Prostate gland (tissue), 2 donors: ENCODE measurements around the gene SPTB. TPM values are rescaled to one million over a fixed set of nuclear protein-coding genes. Genes with fewer than 3 reads are reported as not detected.

Experiments used
- DNase-seq: peaks from one replicate; pipeline ENCODE4 v3.0.0-alpha.2; 2019; ENCODE audit warnings: low spot score
- H3K27ac ChIP-seq, 2 donors: fragments of 200-600 bp; sonication (generic); 2 replicates each; pipeline ENCODE4 v1.5.1; 2017 to 2019
- H3K27me3 ChIP-seq: fragments of 200-600 bp; sonication (generic); replicated peaks from 2 replicates; pipeline ENCODE4 v1.5.1; 2019; ENCODE audit not compliant: insufficient read depth
- H3K36me3 ChIP-seq, 2 donors: fragments of 200-600 bp; sonication (generic); 1 replicate in 1 of 2; 2 replicates in 1 of 2; pipeline versions ENCODE4 v1.5.1 to v1.8.1; 2017 to 2019
- H3K4me1 ChIP-seq: fragments of 200-600 bp; sonication (generic); replicated peaks from 2 replicates; pipeline ENCODE4 v1.5.1; 2019
- H3K4me3 ChIP-seq, 2 donors: fragments of 200-600 bp; sonication (generic); 2 replicates each; pipeline ENCODE4 v1.5.1; 2017 to 2019
- H3K9me3 ChIP-seq: fragments of 200-600 bp; sonication (generic); 2 replicates; pipeline ENCODE4 v1.5.1; 2017
- POLR2A ChIP-seq: fragments of 450-650 bp; IDR thresholded peaks from one replicate; pipeline ENCODE4 v1.6.1; 2016; ENCODE audit warnings: antibody characterized with exemption, mild to moderate bottlenecking
- POLR2AphosphoS5 ChIP-seq: sonication (generic); formaldehyde crosslinking; IDR thresholded peaks from one replicate; pipeline ENCODE4 v1.6.1; 2017; ENCODE audit warnings: antibody characterized with exemption
- WGBS: methylation state at CpG from one replicate; pipeline ENCODE4 v1.1.5; 2018; 5-methylcytosine and 5-hydroxymethylcytosine counted together
- intact Hi-C: fragments of 100-400 bp; cut with DNase I; formaldehyde crosslinking; loops from one replicate; pipeline ENCODE4 v1.14.2; 2022
- total RNA-seq, 2 donors: library from RNA; depleted of rRNA; stranded (reverse); fragments of >200 nt; gene quantifications; one replicate each; pipeline ENCODE4 v1.1.0, GENCODE V29; 2016
- TF ChIP-seq, protein P1 (sequence below), 4 experiments: fragments of 200-600 bp in 2 of 4; fragments of 450-650 bp in 2 of 4; sonication (generic) in 2 of 4; IDR thresholded peaks; 1 replicate in 3 of 4; 2 replicates in 1 of 4; pipeline ENCODE4 v1.5.1; 2016 to 2019; ENCODE audit warnings: antibody characterized with exemption in 4 of 4, mild to moderate bottlenecking in 2 of 4, moderate library complexity in 2 of 4

Gene SPTB
- total RNA-seq, 2 donors from 2014 or later, result 2.7 to 3.7 TPM

DNA sequence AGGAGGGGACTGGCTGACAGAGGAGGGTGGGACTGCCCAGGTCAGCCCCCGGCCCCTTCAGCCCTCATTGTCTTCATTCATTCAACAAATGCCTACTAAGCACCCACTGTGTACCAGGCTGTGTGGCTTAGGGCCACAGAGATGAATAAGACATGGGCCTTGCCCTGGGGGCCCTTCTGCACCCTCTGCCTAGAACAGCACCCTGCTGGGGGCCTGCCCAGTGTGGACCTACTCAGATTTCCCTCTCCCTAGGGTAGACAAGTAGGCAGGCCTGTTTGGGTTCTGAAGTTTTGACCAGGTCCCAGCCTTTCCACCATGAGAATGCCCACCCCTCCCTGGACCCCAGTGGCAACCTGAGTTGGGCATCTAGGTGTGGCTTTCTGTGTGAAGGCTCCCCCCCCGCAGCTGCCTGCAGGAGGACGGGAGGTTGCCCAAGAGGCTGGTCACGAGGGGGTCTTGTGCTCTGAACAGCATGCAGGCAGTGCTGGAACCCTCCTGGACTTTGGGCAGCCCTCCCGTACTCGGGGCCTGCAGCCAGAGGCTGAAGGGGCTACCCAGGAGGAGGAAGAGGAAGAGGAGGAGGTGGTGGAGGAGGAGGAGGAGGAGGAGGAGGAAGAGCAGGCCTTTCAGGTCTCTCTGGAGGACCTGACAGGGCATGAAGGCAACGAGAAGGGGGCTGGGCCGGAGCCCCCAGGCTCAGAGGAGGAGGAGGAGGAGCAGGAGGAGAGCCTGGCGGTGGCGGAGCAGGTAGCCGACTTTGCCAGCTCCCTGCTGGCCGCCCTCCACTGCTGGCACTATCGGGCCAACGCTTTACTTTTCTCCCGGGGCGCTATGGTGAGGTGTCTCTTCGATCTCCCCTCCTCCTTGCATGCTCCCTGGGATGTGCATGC lies 142.1 kb downstream of the SPTB start:
- no peak overlapping the region for H3K27ac ChIP-seq
- no peak for DNase-seq
- TF ChIP-seq, protein P1, sequence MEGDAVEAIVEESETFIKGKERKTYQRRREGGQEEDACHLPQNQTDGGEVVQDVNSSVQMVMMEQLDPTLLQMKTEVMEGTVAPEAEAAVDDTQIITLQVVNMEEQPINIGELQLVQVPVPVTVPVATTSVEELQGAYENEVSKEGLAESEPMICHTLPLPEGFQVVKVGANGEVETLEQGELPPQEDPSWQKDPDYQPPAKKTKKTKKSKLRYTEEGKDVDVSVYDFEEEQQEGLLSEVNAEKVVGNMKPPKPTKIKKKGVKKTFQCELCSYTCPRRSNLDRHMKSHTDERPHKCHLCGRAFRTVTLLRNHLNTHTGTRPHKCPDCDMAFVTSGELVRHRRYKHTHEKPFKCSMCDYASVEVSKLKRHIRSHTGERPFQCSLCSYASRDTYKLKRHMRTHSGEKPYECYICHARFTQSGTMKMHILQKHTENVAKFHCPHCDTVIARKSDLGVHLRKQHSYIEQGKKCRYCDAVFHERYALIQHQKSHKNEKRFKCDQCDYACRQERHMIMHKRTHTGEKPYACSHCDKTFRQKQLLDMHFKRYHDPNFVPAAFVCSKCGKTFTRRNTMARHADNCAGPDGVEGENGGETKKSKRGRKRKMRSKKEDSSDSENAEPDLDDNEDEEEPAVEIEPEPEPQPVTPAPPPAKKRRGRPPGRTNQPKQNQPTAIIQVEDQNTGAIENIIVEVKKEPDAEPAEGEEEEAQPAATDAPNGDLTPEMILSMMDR (IDR thresholded peaks at IDR 0.05), result no peak
- TF ChIP-seq POLR2A (no peak), POLR2AphosphoS5 (no peak)
- 52% methylated on average over 17 of the region's 17 CpGs for WGBS
- H3K4me3 ChIP-seq, result no peak overlapping the region
- no peaks in the 10 kb centered on the region for H3K9me3 ChIP-seq
- no peaks in the 10 kb centered on the region for H3K4me1 ChIP-seq
- H3K27me3 ChIP-seq, result no peaks in the 10 kb centered on the region
- peaks cover 0 to 14% of the 10 kb centered on the region in 2 donors for H3K36me3 ChIP-seq
- intact Hi-C loops, result no loop called here

DNA sequence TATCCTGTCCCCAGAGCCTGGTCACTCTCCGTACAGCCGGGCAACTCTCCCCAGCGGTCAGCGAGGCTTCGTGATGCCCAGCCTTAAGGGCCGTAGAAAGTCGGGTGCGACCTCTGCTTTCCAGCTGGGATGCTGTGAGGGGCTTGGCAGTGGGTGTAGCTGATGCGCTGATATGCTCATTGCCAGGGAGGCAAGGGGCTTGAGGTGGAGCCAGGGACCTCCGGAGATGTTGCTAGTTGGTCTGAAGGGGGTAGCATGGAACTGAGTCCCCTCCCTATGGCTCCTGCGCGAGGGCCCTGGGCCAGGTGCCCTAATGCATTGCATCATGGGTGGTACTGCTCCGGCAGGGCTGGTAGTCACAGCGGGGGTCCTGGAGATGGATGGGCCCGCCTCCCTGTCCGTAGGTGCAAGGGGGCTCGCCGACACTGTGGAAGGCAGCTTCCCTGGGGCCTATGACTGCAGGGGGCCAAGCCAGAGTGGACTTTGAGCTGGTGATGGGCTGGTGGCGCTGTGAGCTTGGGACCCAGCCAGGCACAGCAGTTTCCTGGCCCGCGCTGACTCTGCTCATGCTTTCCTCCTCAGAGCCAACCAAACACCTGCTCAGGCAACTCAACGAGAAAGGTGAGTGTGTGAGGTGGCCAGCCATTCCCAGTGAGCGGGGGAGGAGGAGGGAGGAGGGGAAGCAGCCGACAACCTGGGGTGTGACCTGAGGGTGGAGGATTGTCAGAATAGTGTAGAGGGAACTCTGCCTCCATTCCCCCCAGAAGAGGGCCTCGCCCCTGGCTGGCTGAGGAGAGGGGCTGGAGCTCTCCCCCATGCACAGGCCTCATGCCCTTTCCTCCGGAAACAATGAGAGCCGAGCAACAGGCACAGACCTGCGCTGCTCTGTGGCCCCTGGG lies 143.2 kb downstream of the SPTB start:
- intact Hi-C loops, result no loop called here
- 65% methylated on average over 27 of the region's 28 CpGs for WGBS
- Histone ChIP-seq H3K27me3 (no peaks in the 10 kb centered on the region), H3K4me3 (no peak overlapping the region), H3K4me1 (no peaks in the 10 kb centered on the region), H3K27ac (no peak overlapping the region), H3K36me3 (peaks cover 0 to 7% of the 10 kb centered on the region in 2 donors), H3K9me3 (no peaks in the 10 kb centered on the region)
- peak; percentile 46 for DNase-seq
- no peak for TF ChIP-seq POLR2A
- TF ChIP-seq, protein P1 (IDR thresholded peaks at IDR 0.05), result peak in 1 of 4 experiments; percentile 14

- H3K4me3 ChIP-seq, result no peak overlapping the region
- no peaks in the 10 kb centered on the region for H3K27me3 ChIP-seq
- TF ChIP-seq POLR2AphosphoS5, result no peak
- no peak for TF ChIP-seq POLR2A
- TF ChIP-seq, protein P1 (IDR thresholded peaks at IDR 0.05), result no peak
- H3K27ac ChIP-seq, result no peak overlapping the region
- H3K9me3 ChIP-seq, result no peaks in the 10 kb centered on the region
- WGBS, result 62% methylated on average over 6 of the region's 6 CpGs
- H3K36me3 ChIP-seq, result peaks cover 0 to 4% of the 10 kb centered on the region in 2 donors
- intact Hi-C loops, result no loop called here
- no peaks in the 10 kb centered on the region for H3K4me1 ChIP-seq
- no peak for DNase-seq
Measured at GRCh38 chr14:64734990-64735389, 144.7 kb downstream of the SPTB start.

GRCh38 chr14:64733899-64734298 lies 145.8 kb downstream of the SPTB start:
- WGBS, result 73% methylated on average over 1 of the region's 1 CpG
- intact Hi-C loops, result no loop called here
- DNase-seq, result no peak
- Histone ChIP-seq H3K27me3 (no peaks in the 10 kb centered on the region), H3K9me3 (no peaks in the 10 kb centered on the region), H3K27ac (no peak overlapping the region), H3K4me1 (no peaks in the 10 kb centered on the region), H3K36me3 (peaks cover 0 to 4% of the 10 kb centered on the region in 2 donors), H3K4me3 (no peak overlapping the region)
- TF ChIP-seq, protein P1 (IDR thresholded peaks at IDR 0.05), result no peak
- TF ChIP-seq POLR2A, result no peak
- TF ChIP-seq POLR2AphosphoS5, result no peak
